ENCODE measurements around the gene JAKMIP2. TPM values are rescaled to one million over a fixed set of nuclear protein-coding genes. Genes with fewer than 3 reads are reported as not detected.
"Not testable (repeated sequence)": the region's sequence is repeated elsewhere in the genome, so short reads cannot be mapped to it uniquely, and the experiment has no call there.

JAKMIP2 gene
- polyA plus RNA-seq, result 10 to 100 TPM in 1 of 3 donors, 1 to 10 TPM in 2; 1.5 to 18.4 (median 5.4) TPM

- Mint-ChIP-seq H3K36me3 (no peaks in the 10 kb centered on the region), H3K27ac (peak within 1 kb of the TSS; percentile 85 to 99 (median 94)), H3K9me3 (no peaks in the 10 kb centered on the region), H3K4me3 (peak within 1 kb of the TSS; percentile 89 to 98 (median 96)), H3K4me1 (peaks cover 36 to 37% of the 10 kb centered on the region in 2 donors), H3K27me3 (ENCODE audit: low read depth in 3 of 3) (peaks cover 6 to 10% (median 10%) of the 10 kb centered on the region in 3 donors)
- DNase-seq, result peak; percentile 82 to 94 (median 84)
These were observed at the start of gene JAKMIP2 for GRCh38 chr5:147782110-147783028. JAKMIP2 (minus strand) TSS chr5:147782728; CDS start chr5:147671806, 110,922 bp downstream.

DNA sequence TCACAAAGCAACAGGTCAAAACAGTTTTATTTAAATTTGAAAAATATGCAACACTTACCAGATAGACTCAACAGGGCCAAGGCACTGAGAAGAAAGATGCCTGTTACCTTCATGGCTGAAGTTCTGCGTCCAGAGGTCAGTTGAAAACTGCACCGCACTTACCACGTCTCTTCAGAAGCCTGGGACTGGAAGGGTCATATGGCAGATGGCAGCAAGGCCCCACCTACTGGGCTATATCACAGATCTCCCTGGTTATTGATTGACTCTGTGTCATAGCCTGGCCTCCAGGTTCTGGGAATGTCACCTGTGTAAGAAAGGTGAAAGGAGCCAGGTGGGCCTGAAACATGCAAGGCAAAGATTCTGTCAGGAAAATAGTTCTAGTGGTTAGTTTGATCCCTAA lies 48.9 kb upstream of the JAKMIP2 start, which contains the start of gene SPINK1:
SPINK1 (minus strand) TSS at position 207 of the 400 bp plus-strand sequence; CDS start at position 113, 94 bp downstream.
- no peaks in the 10 kb centered on the region for H3K36me3 Mint-ChIP-seq

DNA sequence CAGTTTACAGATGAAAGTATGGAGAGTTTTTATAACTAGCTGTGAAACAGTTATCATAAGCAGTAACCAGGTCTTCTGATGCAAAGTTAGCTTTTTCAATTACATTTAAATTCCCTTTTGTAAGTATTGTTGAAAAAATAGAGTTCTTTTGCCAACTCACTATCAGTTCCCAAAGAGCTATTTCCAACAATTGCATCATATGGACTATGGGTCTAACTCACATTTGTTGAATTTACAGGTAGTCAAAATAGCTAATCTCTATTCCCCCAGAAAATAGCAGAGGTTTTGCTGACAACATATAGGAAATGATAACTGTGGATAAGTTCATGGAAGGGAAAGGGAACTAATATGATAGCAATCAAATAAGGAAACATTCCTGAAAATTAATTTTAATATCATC lies 47.5 kb upstream of the JAKMIP2 start:
- Mint-ChIP-seq H3K27me3 (ENCODE audit: low read depth in 3 of 3) (peaks cover 0 to 9% (median 2%) of the 10 kb centered on the region in 3 donors), H3K27ac (no peak overlapping the region), H3K4me1 (no peaks in the 10 kb centered on the region), H3K4me3 (no peak overlapping the region), H3K36me3 (no peaks in the 10 kb centered on the region), H3K9me3 (no peaks in the 10 kb centered on the region)
- no peak for DNase-seq

More for the DNA sequence above, 48.9 kb upstream of the JAKMIP2 start, which contains the start of gene SPINK1:
- H3K27me3 Mint-ChIP-seq (ENCODE audit: low read depth in 3 of 3), result peaks cover 0 to 9% (median 0%) of the 10 kb centered on the region in 3 donors
- no peak for DNase-seq
- H3K9me3 Mint-ChIP-seq, result no peaks in the 10 kb centered on the region
- no peak within 1 kb of the TSS for H3K4me3 Mint-ChIP-seq
- no peaks in the 10 kb centered on the region for H3K4me1 Mint-ChIP-seq
- H3K27ac Mint-ChIP-seq, result no peak within 1 kb of the TSS

DNA sequence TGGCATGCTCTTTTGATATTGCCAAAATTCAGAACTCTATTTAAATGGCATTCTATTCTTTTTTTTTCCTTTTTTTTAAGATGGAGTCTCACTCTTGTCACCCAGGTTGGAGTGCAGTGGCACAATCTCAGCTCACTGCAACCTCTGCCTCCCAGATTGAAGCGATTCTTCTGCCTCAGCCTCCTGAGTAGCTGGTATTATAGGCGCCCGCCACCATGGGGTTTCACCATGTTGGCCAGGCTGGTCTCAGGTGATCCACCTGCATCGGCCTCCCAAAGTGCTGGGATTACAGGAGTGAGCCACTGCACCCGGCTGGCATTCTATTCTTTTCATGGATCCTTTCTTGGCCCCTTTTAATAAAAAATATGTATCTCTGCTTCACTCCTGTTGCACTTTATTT lies 44.5 kb upstream of the JAKMIP2 start:
- H3K27ac Mint-ChIP-seq; H3K27me3 Mint-ChIP-seq (ENCODE audit: low read depth in 3 of 3); DNase-seq; H3K4me1 Mint-ChIP-seq; H3K9me3 Mint-ChIP-seq; H3K36me3 Mint-ChIP-seq; H3K4me3 Mint-ChIP-seq: not testable (repeated sequence)

DNA sequence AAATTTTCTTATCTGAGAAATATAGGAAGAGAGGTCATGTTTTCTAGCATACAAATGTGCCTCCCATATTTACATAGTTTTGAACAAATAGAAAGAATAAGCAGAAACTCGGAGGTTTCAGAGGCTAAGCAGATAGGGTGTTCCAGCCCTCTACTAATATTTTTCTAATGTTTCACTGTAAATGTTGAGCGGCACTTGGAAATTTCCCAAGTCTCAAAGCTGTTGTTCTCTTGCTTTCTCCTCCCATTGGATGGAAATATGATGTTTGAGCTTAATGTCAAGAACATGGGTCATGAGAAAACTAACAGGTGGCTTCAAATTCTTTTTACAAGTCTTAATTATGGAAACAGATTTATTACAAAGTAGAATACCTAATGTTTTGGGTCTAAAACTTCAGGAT lies 43.8 kb upstream of the JAKMIP2 start:
- no peaks in the 10 kb centered on the region for H3K4me1 Mint-ChIP-seq
- no peak overlapping the region for H3K27ac Mint-ChIP-seq
- H3K36me3 Mint-ChIP-seq, result no peaks in the 10 kb centered on the region
- peaks cover 0 to 9% (median 2%) of the 10 kb centered on the region in 3 donors for H3K27me3 Mint-ChIP-seq (ENCODE audit: low read depth in 3 of 3)
- H3K4me3 Mint-ChIP-seq, result no peak overlapping the region
- no peak for DNase-seq
- no peaks in the 10 kb centered on the region for H3K9me3 Mint-ChIP-seq

DNA sequence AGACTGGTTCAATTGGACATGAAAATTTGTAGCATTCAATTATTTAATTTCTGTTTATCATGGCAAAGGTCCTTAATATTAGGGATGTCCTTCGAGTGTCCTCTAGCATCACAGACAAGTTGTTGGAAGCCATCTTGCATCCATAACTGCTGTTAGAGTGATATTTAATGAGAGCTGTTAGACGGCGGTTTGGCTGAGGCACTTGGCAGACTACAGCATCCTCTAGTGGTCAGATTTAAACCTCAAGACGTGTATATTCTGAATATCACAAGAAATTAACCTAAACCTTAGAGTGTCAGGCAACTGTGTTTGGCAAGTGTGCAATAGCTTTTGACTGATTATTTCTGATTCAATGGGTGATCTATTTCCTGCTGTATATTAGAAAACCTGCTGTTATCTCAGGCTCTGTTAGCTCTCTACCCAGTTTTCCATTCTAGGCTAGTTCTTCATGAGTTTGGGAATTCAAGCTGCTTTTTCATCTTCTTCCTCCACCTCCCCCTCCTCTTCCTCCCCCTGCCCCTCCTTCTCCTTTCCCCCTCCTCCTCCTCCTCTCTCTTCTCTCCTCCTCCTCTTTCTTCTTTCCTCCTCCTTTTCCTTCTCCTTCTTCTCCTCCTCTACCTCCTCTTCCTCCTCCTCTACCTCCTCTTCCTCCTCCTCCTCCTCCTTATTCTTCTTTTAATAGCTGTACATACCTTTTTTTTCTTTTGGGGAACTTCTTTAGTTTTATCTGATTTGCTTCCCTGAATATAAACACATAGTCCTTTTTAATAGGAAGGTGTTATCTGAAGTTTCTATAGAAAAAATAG lies 40.4 kb upstream of the JAKMIP2 start:
- H3K4me3 Mint-ChIP-seq, result no peak overlapping the region
- no peak overlapping the region for H3K27ac Mint-ChIP-seq

DNA sequence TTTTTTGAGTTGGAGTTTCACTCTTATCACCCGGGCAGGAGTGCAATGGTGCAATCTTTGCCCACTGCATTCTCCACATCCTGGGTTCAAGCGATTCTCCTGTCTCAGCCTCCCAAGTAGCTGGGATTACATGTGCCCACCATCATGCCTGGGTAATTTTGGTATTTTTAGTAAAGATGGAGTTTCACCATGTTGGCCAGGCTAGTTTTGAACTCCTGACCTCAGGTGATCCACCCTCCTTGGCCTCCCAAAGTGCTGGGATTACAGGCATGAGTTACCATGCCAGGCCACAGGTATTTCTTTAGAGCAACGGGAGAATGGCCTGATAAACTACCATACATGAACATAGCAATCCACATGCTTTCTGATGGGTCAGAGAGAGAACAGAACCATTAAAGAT lies 39.7 kb upstream of the JAKMIP2 start:
- not testable (repeated sequence) for H3K36me3 Mint-ChIP-seq; DNase-seq; H3K27me3 Mint-ChIP-seq (ENCODE audit: low read depth in 3 of 3); H3K9me3 Mint-ChIP-seq; H3K27ac Mint-ChIP-seq; H3K4me3 Mint-ChIP-seq; H3K4me1 Mint-ChIP-seq

More for the DNA sequence above, 40.4 kb upstream of the JAKMIP2 start:
- Mint-ChIP-seq H3K27me3 (ENCODE audit: low read depth in 3 of 3) (peaks cover 0 to 4% (median 2%) of the 10 kb centered on the region in 3 donors), H3K4me1 (no peaks in the 10 kb centered on the region), H3K9me3 (no peaks in the 10 kb centered on the region), H3K36me3 (no peaks in the 10 kb centered on the region)
- peak; percentile 52 to 69 (median 62) for DNase-seq

DNA sequence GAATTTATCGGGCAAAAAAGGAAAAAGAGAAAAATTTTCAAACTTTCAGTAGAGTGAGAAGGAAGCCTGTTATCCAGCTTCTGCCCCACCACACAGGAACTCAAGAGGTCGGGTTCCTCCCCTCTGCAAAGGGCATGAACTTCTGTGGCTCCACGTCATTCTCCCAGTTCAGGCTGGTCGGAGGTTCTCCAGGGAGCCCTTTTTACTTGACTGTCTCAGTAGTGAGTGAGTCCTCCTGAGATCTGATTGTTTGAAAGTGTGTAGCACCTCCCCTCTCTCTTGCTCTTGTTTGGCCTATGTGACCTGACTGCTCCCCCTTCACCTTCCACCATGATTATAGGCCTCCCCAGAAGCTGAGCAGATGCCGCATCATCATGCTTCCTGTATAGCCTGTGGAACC lies 39.2 kb upstream of the JAKMIP2 start:
- H3K36me3 Mint-ChIP-seq, result no peaks in the 10 kb centered on the region
- H3K27ac Mint-ChIP-seq, result peak overlapping the region in 1 of 6 donors; percentile 61

GRCh38 chr5:147819261-147819770 lies 36.8 kb upstream of the JAKMIP2 start:
- H3K27me3 Mint-ChIP-seq (ENCODE audit: low read depth in 3 of 3), result peaks cover 0 to 2% (median 0%) of the 10 kb centered on the region in 3 donors

More for the DNA sequence above, 39.2 kb upstream of the JAKMIP2 start:
- no peak overlapping the region for H3K4me3 Mint-ChIP-seq
- no peaks in the 10 kb centered on the region for H3K9me3 Mint-ChIP-seq
- no peaks in the 10 kb centered on the region for H3K4me1 Mint-ChIP-seq
- peaks cover 0 to 4% (median 0%) of the 10 kb centered on the region in 3 donors for H3K27me3 Mint-ChIP-seq (ENCODE audit: low read depth in 3 of 3)
- no peak for DNase-seq

DNA sequence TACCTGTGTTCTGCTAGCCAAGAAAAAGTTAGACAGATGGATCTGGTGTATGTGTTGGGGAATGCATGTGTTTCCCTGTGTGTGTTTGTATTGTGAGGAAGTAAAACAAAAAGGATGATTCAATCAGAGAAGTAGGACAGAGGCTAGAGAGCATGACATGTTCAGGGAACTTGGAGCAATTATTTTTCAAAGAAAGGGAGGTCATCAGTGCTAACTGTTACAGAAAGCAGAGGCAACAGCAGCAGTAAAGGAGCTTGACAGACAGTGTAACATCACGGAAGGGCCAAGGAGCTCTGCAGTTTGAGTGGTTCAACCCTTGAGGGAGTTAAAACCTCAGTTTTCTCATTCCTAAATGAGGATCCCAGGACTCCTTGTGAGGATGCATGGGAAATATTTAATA lies 35.8 kb upstream of the JAKMIP2 start:
- Mint-ChIP-seq H3K4me3 (no peak overlapping the region), H3K27ac (no peak overlapping the region), H3K9me3 (no peaks in the 10 kb centered on the region), H3K4me1 (no peaks in the 10 kb centered on the region), H3K27me3 (ENCODE audit: low read depth in 3 of 3) (peaks cover 0 to 2% (median 0%) of the 10 kb centered on the region in 3 donors), H3K36me3 (no peaks in the 10 kb centered on the region)
- no peak for DNase-seq

More at GRCh38 chr5:147819261-147819770, 36.8 kb upstream of the JAKMIP2 start:
- H3K4me1 Mint-ChIP-seq, result no peaks in the 10 kb centered on the region
- DNase-seq, result no peak
- H3K9me3 Mint-ChIP-seq, result no peaks in the 10 kb centered on the region
- no peak overlapping the region for H3K4me3 Mint-ChIP-seq
- H3K27ac Mint-ChIP-seq, result no peak overlapping the region
- no peaks in the 10 kb centered on the region for H3K36me3 Mint-ChIP-seq

- no peak overlapping the region for H3K4me3 Mint-ChIP-seq
These were observed 31.2 kb upstream of the JAKMIP2 start for GRCh38 chr5:147813696-147814095.

GRCh38 chr5:147809830-147810666 lies 27.5 kb upstream of the JAKMIP2 start:
- H3K9me3 Mint-ChIP-seq, result no peaks in the 10 kb centered on the region
- H3K4me3 Mint-ChIP-seq, result peak overlapping the region in 1 of 5 donors; percentile 2
- peak in 1 of 3 donors; percentile 5 for DNase-seq
- peaks cover 9% of the 10 kb centered on the region in 2 donors for H3K4me1 Mint-ChIP-seq
- peaks cover 1 to 8% (median 3%) of the 10 kb centered on the region in 3 donors for H3K27me3 Mint-ChIP-seq (ENCODE audit: low read depth in 3 of 3)
- H3K27ac Mint-ChIP-seq, result no peak overlapping the region
- no peaks in the 10 kb centered on the region for H3K36me3 Mint-ChIP-seq

More at GRCh38 chr5:147813696-147814095, 31.2 kb upstream of the JAKMIP2 start:
- Mint-ChIP-seq H3K27ac (no peak overlapping the region), H3K4me1 (no peaks in the 10 kb centered on the region), H3K27me3 (ENCODE audit: low read depth in 3 of 3) (peaks cover 0 to 3% (median 0%) of the 10 kb centered on the region in 3 donors), H3K36me3 (no peaks in the 10 kb centered on the region), H3K9me3 (no peaks in the 10 kb centered on the region)
- DNase-seq, result no peak

DNA sequence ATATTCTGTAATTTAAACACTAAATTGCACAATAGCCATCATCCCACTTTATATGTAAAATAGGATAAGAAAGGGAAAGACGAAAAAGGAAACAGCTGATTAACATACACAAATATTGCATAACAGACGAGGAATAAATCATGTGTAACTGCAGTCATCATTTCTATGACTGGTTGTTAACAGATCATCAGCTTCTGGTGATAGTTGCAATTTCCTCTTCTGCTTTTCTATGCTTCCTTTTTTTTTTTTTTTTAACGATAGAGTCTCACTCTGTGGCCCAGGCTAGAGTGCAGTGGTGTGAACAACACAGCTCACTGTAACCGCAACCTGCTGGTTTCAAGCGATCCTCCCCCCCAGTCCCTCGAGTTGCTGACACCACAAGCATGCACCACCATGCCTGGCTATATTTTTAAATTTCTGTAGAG lies 22.5 kb upstream of the JAKMIP2 start:
- Mint-ChIP-seq H3K36me3 (no peaks in the 10 kb centered on the region), H3K27me3 (ENCODE audit: low read depth in 3 of 3) (peaks cover 1 to 13% (median 12%) of the 10 kb centered on the region in 3 donors), H3K4me1 (peaks cover 32 to 33% of the 10 kb centered on the region in 2 donors), H3K27ac (peak overlapping the region; percentile 79 to 94 (median 92)), H3K4me3 (peak overlapping the region; percentile 40 to 77 (median 61)), H3K9me3 (no peaks in the 10 kb centered on the region)
- peak; percentile 73 to 85 (median 82) for DNase-seq

Measured in immature natural killer cell (primary cell).